Activated T-cell treated with anti-CD3 and anti-CD28 coated beads for 1 hour (primary cell): ENCODE measurements around the gene NUDCD3.
"Not testable (repeated sequence)": the region's sequence is repeated elsewhere in the genome, so short reads cannot be mapped to it uniquely, and the experiment has no call there.

Experiments used
- DNase-seq: peaks from one replicate; pipeline ENCODE4 v3.0.0-alpha.2; 2020; ENCODE audit warnings: low read depth

NUDCD3 gene

GRCh38 chr7:44517175-44517574 lies 26.7 kb upstream of the NUDCD3 start:
- no peak for DNase-seq

GRCh38 chr7:44515590-44516268 lies 25.3 kb upstream of the NUDCD3 start:
- DNase-seq: no peak

GRCh38 chr7:44512736-44513135 lies 22.3 kb upstream of the NUDCD3 start:
- DNase-seq: no peak

- DNase-seq: no peak
These were observed 21.5 kb upstream of the NUDCD3 start for GRCh38 chr7:44511863-44512468.

- no peak for DNase-seq
These were observed 20.8 kb upstream of the NUDCD3 start for GRCh38 chr7:44511236-44511635.

GRCh38 chr7:44508328-44509030 lies 18.0 kb upstream of the NUDCD3 start:
- no peak for DNase-seq

- DNase-seq: not testable (repeated sequence)
These were observed 16.3 kb upstream of the NUDCD3 start for GRCh38 chr7:44506592-44507288.

GRCh38 chr7:44505595-44505994 lies 15.1 kb upstream of the NUDCD3 start:
- no peak for DNase-seq

- DNase-seq: no peak
These were observed 7.9 kb upstream of the NUDCD3 start for GRCh38 chr7:44498230-44498954.

GRCh38 chr7:44497155-44498027 lies 6.9 kb upstream of the NUDCD3 start:
- DNase-seq: no peak

GRCh38 chr7:44496385-44496784 lies 5.9 kb upstream of the NUDCD3 start:
- DNase-seq: no peak

GRCh38 chr7:44494960-44495359 lies 4.5 kb upstream of the NUDCD3 start:
- DNase-seq: no peak

GRCh38 chr7:44491229-44491628 lies 771 bp upstream of the NUDCD3 start:
- DNase-seq: no peak

GRCh38 chr7:44489955-44490350 lies 505 bp downstream of the NUDCD3 start:
- peak; percentile 23 for DNase-seq

GRCh38 chr7:44488955-44489354 lies 1.5 kb downstream of the NUDCD3 start:
- no peak for DNase-seq

GRCh38 chr7:44486693-44487092 lies 3.8 kb downstream of the NUDCD3 start:
- no peak for DNase-seq

- DNase-seq: no peak
These were observed 4.5 kb downstream of the NUDCD3 start for GRCh38 chr7:44486001-44486400.

GRCh38 chr7:44484482-44485313 lies 5.8 kb downstream of the NUDCD3 start:
- DNase-seq: no peak

GRCh38 chr7:44482502-44483485 lies 7.7 kb downstream of the NUDCD3 start:
- no peak for DNase-seq
